Endodermal cell (in vitro differentiated cells): ENCODE measurements around the gene C12orf42. TPM values are rescaled to one million over a fixed set of nuclear protein-coding genes. Genes with fewer than 3 reads are reported as not detected.

Experiments
- DNase-seq: peaks from one replicate; pipeline ENCODE4 v3.0.0-alpha.2; 2017
- H3K27ac ChIP-seq: 2 replicates; pipeline ENCODE4 v1.5.1; 2013; ENCODE audit warnings: mild to moderate bottlenecking, low read depth, low read length, moderate library complexity
- H3K27me3 ChIP-seq: 2 replicates; pipeline ENCODE4 v1.6.1; 2013; ENCODE audit warnings: mild to moderate bottlenecking, low read length, moderate library complexity; ENCODE audit not compliant: insufficient read depth, control insufficient read depth, poor library complexity, severe bottlenecking
- H3K36me3 ChIP-seq: 2 replicates; pipeline ENCODE4 v1.7.0; 2013; ENCODE audit warnings: mild to moderate bottlenecking, low read length, moderate library complexity; ENCODE audit not compliant: control insufficient read depth, insufficient read depth
- H3K4me1 ChIP-seq: one replicate; pipeline ENCODE4 v1.7.0; 2013; ENCODE audit warnings: low read length; ENCODE audit not compliant: control insufficient read depth, insufficient read depth
- H3K4me3 ChIP-seq: 2 replicates; pipeline ENCODE4 v1.5.1; 2013; ENCODE audit warnings: mild to moderate bottlenecking, low read length, moderate library complexity
- H3K9ac ChIP-seq: 2 replicates; pipeline ENCODE4 v1.6.1; 2013; ENCODE audit warnings: mild to moderate bottlenecking, low read length, moderate library complexity; ENCODE audit not compliant: poor library complexity, severe bottlenecking; ENCODE audit errors: extremely low read depth
- H3K9me3 ChIP-seq: 2 replicates; pipeline ENCODE4 v1.6.1; 2013; ENCODE audit warnings: mild to moderate bottlenecking, low read length, moderate library complexity; ENCODE audit not compliant: control insufficient read depth
- H3K27ac Mint-ChIP-seq: 2 replicates; pipeline ENCODE4 v1.8.0; 2020; ENCODE audit warnings: mixed read lengths
- H3K27me3 Mint-ChIP-seq: 2 replicates; pipeline ENCODE4 v1.8.0; 2021; ENCODE audit warnings: mild to moderate bottlenecking, mixed read lengths; ENCODE audit not compliant: insufficient read depth
- H3K36me3 Mint-ChIP-seq: 2 replicates; pipeline ENCODE4 v1.8.0; 2020; ENCODE audit warnings: low read depth, mixed read lengths
- H3K4me1 Mint-ChIP-seq: 2 replicates; pipeline ENCODE4 v1.8.0; 2020; ENCODE audit warnings: mixed read lengths
- H3K4me3 Mint-ChIP-seq: 2 replicates; pipeline ENCODE4 v1.8.0; 2020; ENCODE audit warnings: mild to moderate bottlenecking, moderate library complexity, mixed read lengths
- H3K9me3 Mint-ChIP-seq: 2 replicates; pipeline ENCODE4 v1.8.0; 2020; ENCODE audit warnings: mild to moderate bottlenecking, mixed read lengths
- CTCF ChIP-seq: fragments of 200-600 bp; sonication (generic); conservative IDR thresholded peaks from 2 replicates; pipeline ENCODE4 v1.5.0; 2021; ENCODE audit warnings: antibody characterized with exemption, mild to moderate bottlenecking
- WGBS, 2 experiments: methylation state at CpG; one replicate each; pipeline versions ENCODE4 v1.1.5 to v1.1.7; 2013; ENCODE audit warnings: missing lambda C conversion rate in 2 of 2, mixed read lengths in 1 of 2; ENCODE audit not compliant: insufficient coverage in 1 of 2, insufficient read length in 1 of 2; 5-methylcytosine and 5-hydroxymethylcytosine counted together
- total RNA-seq, 2 donors: library from RNA; stranded (reverse); fragmentation: NEBNext Ultra II Directional in 1 of 2; extraction: Animal tissue kit (Norgen Biotek cat#: 25700) in 1 of 2; gene quantifications; 2 replicates in 1 of 2; 3 replicates in 1 of 2; pipeline ENCODE4 v1.2.1, GENCODE V29; 2021

C12orf42 gene
- total RNA-seq, 2 donors from 2014 or later: not detected

- Mint-ChIP-seq H3K4me1 (peaks cover 10% of the 10 kb centered on the region), H3K27ac (no peak overlapping the region), H3K9me3 (no peaks in the 10 kb centered on the region), H3K36me3 (no peaks in the 10 kb centered on the region), H3K4me3 (peak overlapping the region; percentile 53), H3K27me3 (peaks cover 35% of the 10 kb centered on the region)
- H3K9ac ChIP-seq: no peak overlapping the region
- WGBS, 2 experiments: 74 to 80% methylated on average over 3 to 5 of the region's 5 CpGs
- no peaks in the 10 kb centered on the region for H3K9me3 ChIP-seq
- no peak overlapping the region for H3K27ac ChIP-seq
- peaks cover 5% of the 10 kb centered on the region for H3K4me1 ChIP-seq
- no peaks in the 10 kb centered on the region for H3K36me3 ChIP-seq
- DNase-seq: no peak
- no peak for TF ChIP-seq CTCF
- peaks cover 33% of the 10 kb centered on the region for H3K27me3 ChIP-seq
- no peak overlapping the region for H3K4me3 ChIP-seq
Measured at GRCh38 chr12:103494051-103494733, 1.6 kb downstream of the C12orf42 start.

GRCh38 chr12:103493199-103493598 is 2.6 kb downstream of the C12orf42 start:
- Mint-ChIP-seq H3K27ac (no peak overlapping the region), H3K4me3 (no peak overlapping the region), H3K36me3 (no peaks in the 10 kb centered on the region), H3K9me3 (peaks cover 2% of the 10 kb centered on the region), H3K4me1 (peaks cover 10% of the 10 kb centered on the region), H3K27me3 (peaks cover 37% of the 10 kb centered on the region)
- no peak for DNase-seq
- no peak overlapping the region for H3K27ac ChIP-seq
- H3K4me3 ChIP-seq: no peak overlapping the region
- H3K9me3 ChIP-seq: no peaks in the 10 kb centered on the region
- 87 to 93% methylated on average over 3 to 4 of the region's 4 CpGs for WGBS, 2 experiments
- no peaks in the 10 kb centered on the region for H3K36me3 ChIP-seq
- peaks cover 5% of the 10 kb centered on the region for H3K4me1 ChIP-seq
- no peak overlapping the region for H3K9ac ChIP-seq
- no peak for TF ChIP-seq CTCF
- peaks cover 33% of the 10 kb centered on the region for H3K27me3 ChIP-seq

- H3K36me3 Mint-ChIP-seq: no peaks in the 10 kb centered on the region
- no peak overlapping the region for H3K4me3 Mint-ChIP-seq
- Histone ChIP-seq H3K9me3 (no peaks in the 10 kb centered on the region), H3K27me3 (no peaks in the 10 kb centered on the region), H3K4me3 (no peak overlapping the region), H3K36me3 (no peaks in the 10 kb centered on the region), H3K9ac (no peak overlapping the region), H3K4me1 (no peaks in the 10 kb centered on the region), H3K27ac (no peak overlapping the region)
- TF ChIP-seq CTCF: no peak
- no peak overlapping the region for H3K27ac Mint-ChIP-seq
- H3K4me1 Mint-ChIP-seq: no peaks in the 10 kb centered on the region
- no peaks in the 10 kb centered on the region for H3K27me3 Mint-ChIP-seq
- H3K9me3 Mint-ChIP-seq: peaks cover 26% of the 10 kb centered on the region
- no peak for DNase-seq
- WGBS, 2 experiments: 93 to 100% methylated on average over 1 to 3 of the region's 4 CpGs
Measured at GRCh38 chr12:103482365-103482764, 13.4 kb downstream of the C12orf42 start.
